GM12892 (cell line): ENCODE results near the gene PRKCQ. TPM values are rescaled to one million over a fixed set of nuclear protein-coding genes. Genes with fewer than 3 reads are reported as not detected.
A peak's percentile ranks its signal among the peaks of the same experiment; 100 is the strongest.

Experiments used
- DNase-seq: peaks from one replicate; pipeline ENCODE4 v3.0.0; 2011; ENCODE audit not compliant: insufficient read length
- FAIRE-seq: peaks from 2 replicates; lab custom pipeline; 2011; peaks lifted over from hg19 to GRCh38; lab: Jason Lieb, UNC
- POLR2A ChIP-seq: IDR thresholded peaks from 2 replicates; pipeline ENCODE4 v1.6.1; 2011; ENCODE audit warnings: low read depth, low read length, control low read depth
- POLR2AphosphoS5 ChIP-seq: IDR thresholded peaks from 2 replicates; pipeline ENCODE4 v1.6.1; 2011; ENCODE audit warnings: low read depth, low read length, control low read depth
- TAF1 ChIP-seq: IDR thresholded peaks from 2 replicates; pipeline ENCODE4 v1.6.1; 2011; ENCODE audit warnings: low read depth, mild to moderate bottlenecking, control low read depth, low read length, borderline replicate concordance
- polyA plus RNA-seq: library from polyadenylated mRNA; unstranded; fragments of >200 nt; gene quantifications from one replicate; pipeline ENCODE4 v1.2.1, GENCODE V29; 2012; ENCODE audit warnings: missing spikeins, inconsistent platforms; ENCODE audit not compliant: missing spikeins

PRKCQ gene
- not detected for polyA plus RNA-seq

GRCh38 chr10:6579904-6580278 is at the start of gene PRKCQ:
Gene PRKCQ (minus strand): TSS chr10:6580276. CDS start chr10:6515135, 65,141 bp downstream.
- peak; percentile 6 for DNase-seq

GRCh38 chr10:6625428-6625827 is 45.4 kb upstream of the PRKCQ start:
- TF ChIP-seq TAF1 (no peak), POLR2AphosphoS5 (no peak), POLR2A (no peak)
- no peak for DNase-seq
- no peak for FAIRE-seq

More at GRCh38 chr10:6579904-6580278, at the start of gene PRKCQ:
- FAIRE-seq = no peak
- no peak for TF ChIP-seq TAF1
- TF ChIP-seq POLR2AphosphoS5 = no peak
- no peak for TF ChIP-seq POLR2A

GRCh38 chr10:6624392-6624791 is 44.3 kb upstream of the PRKCQ start:
- FAIRE-seq = no peak
- TF ChIP-seq POLR2A (no peak), POLR2AphosphoS5 (no peak), TAF1 (no peak)

GRCh38 chr10:6622921-6623320 is 42.8 kb upstream of the PRKCQ start:
- DNase-seq (no peak), FAIRE-seq (no peak)
- TF ChIP-seq TAF1 (no peak), POLR2A (no peak), POLR2AphosphoS5 (no peak)

More at GRCh38 chr10:6624392-6624791, 44.3 kb upstream of the PRKCQ start:
- DNase-seq = no peak

GRCh38 chr10:6621536-6621935 is 41.5 kb upstream of the PRKCQ start:
- TF ChIP-seq POLR2A (no peak), TAF1 (no peak), POLR2AphosphoS5 (no peak)
- no peak for DNase-seq
- no peak for FAIRE-seq

- DNase-seq (no peak), FAIRE-seq (no peak)
- TF ChIP-seq POLR2A (no peak), POLR2AphosphoS5 (no peak), TAF1 (no peak)
Observed at GRCh38 chr10:6619660-6620059, 39.6 kb upstream of the PRKCQ start.

- FAIRE-seq (no peak), DNase-seq (no peak)
- TF ChIP-seq POLR2A (no peak), POLR2AphosphoS5 (no peak), TAF1 (no peak)
Observed at GRCh38 chr10:6618340-6618739, 38.3 kb upstream of the PRKCQ start.

- DNase-seq (no peak), FAIRE-seq (no peak)
- TF ChIP-seq POLR2A = no peak
- TF ChIP-seq POLR2AphosphoS5 = no peak
- TF ChIP-seq TAF1 = no peak
Observed at GRCh38 chr10:6617309-6618076, 37.4 kb upstream of the PRKCQ start.

GRCh38 chr10:6615971-6616370 is 35.9 kb upstream of the PRKCQ start:
- FAIRE-seq = no peak
- no peak for TF ChIP-seq POLR2A
- TF ChIP-seq TAF1 = no peak
- DNase-seq = no peak

GRCh38 chr10:6612371-6612770 is 32.3 kb upstream of the PRKCQ start:
- DNase-seq (no peak), FAIRE-seq (no peak)
- TF ChIP-seq POLR2AphosphoS5 = no peak
- TF ChIP-seq POLR2A = no peak
- no peak for TF ChIP-seq TAF1

GRCh38 chr10:6610647-6611046 is 30.6 kb upstream of the PRKCQ start:
- TF ChIP-seq TAF1 = no peak
- no peak for TF ChIP-seq POLR2A
- TF ChIP-seq POLR2AphosphoS5 = no peak
- no peak for DNase-seq
- FAIRE-seq = no peak

- TF ChIP-seq TAF1 = no peak
- no peak for TF ChIP-seq POLR2AphosphoS5
- TF ChIP-seq POLR2A = no peak
- DNase-seq (no peak), FAIRE-seq (no peak)
Observed at GRCh38 chr10:6609625-6610024, 29.5 kb upstream of the PRKCQ start.
